Activated CD8-positive, alpha-beta memory T cell treated with anti-CD3 and anti-CD28 coated beads, Interleukin-2, amount 50 U/mL, for 4 hours (primary cell): Measurements from ENCODE around the gene MYO3B.
"Not testable (repeated sequence)": the region's sequence is repeated elsewhere in the genome, so short reads cannot be mapped to it uniquely, and the experiment has no call there.

Experiments used
- DNase-seq: peaks from one replicate; pipeline ENCODE4 v3.0.0-alpha.2; 2020

Gene MYO3B

GRCh38 chr2:170674282-170674681, 496.3 kb downstream of the MYO3B start:
- DNase-seq = not testable (repeated sequence)

DNA sequence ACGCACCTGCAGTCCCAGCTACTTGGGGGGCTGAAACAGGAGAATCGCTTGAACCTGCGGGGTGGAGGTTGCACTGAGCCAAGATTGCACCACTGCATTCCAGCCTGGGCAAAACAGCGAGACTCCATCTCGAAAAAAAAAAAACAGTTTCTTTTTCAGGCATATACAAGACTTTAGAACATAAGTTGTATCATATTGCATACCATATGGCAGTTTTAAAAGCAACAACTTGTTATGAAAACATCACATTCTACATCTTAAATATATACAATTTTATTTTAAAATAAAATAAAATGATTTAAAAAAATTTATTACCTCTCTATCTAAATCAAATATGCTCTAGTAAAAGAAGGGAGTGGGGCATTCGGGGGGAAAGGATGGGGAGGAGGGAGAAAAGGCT, 497.8 kb downstream of the MYO3B start:
- no peak for DNase-seq

- DNase-seq = no peak
Observed at GRCh38 chr2:170679607-170680079, 501.7 kb downstream of the MYO3B start.

DNA sequence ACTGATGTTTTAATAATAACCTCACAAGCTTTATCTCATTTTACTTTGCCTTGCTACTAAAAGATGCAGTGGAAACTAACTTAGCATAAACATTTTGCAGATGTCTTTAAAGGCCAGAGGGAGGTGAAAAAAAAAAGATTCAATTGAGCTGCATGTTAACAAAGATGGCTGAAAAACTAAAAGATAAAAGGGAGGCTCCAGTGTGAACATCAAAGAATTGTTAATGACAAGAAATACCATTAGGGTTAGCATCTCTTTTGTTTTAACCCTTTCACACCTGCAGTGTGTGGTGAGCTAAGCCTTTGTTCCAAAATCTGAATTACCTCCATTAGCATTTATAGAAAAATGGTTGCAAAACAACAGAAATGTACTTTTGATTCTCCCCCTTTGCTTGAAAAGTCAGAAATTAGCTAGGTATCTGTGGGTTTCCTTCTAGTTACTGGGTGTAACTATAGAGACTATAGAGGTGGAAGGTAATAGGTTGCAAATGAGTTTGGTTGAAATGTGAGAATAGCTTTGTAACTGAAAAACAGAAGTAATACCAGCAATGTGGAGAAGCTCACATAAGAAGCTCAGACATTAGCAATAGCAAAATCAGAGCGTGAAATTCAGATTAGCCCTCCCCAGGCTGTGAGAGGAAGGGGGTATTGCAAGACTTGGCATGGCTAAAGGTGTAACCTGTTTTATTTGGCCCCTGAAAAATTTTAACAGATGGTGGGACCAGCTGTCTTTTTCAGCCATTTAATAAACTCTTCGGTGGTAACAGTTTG, 502.4 kb downstream of the MYO3B start:
- DNase-seq = no peak

GRCh38 chr2:170681311-170681710, 503.4 kb downstream of the MYO3B start:
- DNase-seq = no peak

- DNase-seq = no peak
Observed at GRCh38 chr2:170685591-170685990, 507.6 kb downstream of the MYO3B start.

GRCh38 chr2:170689481-170689880, 511.5 kb downstream of the MYO3B start:
- no peak for DNase-seq

DNA sequence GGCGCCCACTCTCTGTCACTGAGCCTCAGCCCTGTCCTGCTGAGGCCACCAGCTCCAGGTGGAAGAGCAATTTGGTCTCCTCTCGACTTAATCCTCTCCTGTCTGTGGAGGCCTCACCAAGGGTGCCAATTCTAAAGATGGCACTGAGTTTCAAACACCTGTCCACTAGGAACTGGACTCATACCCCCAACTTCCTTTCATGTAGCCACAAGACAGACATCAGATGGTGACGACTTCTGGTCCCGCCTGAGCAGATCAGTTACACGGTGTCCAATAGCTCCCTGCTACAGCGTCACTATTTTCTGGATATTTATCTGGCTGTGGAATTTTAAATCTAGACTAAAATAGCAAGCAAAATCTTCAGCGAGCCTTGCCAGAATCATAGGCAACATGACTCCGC, 512.7 kb downstream of the MYO3B start:
- no peak for DNase-seq

DNA sequence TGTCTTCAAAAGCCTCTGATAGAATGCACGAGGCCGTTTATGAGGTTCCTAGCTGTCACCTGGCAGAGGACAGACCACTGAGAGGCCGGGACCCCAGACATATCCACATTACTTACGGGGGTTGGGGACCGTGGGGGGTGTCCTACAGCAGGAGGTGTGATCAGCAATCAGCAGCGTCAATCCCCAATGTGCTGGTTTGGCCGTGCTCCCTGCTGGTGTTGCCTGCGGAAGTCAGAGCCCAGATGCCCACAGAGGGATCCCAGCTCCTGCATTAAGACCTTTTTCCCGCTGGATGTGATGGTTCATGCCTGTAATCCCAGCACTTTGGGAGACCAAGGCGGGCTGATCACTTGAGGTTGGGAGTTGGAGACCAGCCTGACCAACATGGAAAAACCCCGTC, 516.4 kb downstream of the MYO3B start:
- no peak for DNase-seq

- DNase-seq = no peak
Observed at GRCh38 chr2:170695521-170696410, 517.8 kb downstream of the MYO3B start.

DNA sequence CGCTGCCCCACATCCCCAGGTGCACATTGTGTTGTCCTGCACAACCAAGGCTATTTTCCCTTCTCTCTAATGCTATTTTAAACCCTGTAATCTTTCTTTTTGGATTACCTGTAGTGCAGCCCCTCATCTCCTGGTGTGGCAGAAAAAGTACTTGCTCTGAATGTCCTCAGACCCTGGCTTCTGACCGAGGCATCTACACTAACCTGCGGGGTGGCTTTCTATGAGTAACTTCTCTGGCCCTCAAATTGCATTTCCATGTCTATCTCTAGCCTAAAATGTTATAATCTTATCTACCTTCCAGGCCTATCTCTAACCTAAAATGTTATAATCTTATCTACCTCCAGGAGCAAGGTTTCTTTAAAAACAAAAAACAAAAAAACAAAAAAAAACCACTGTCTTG, 519.0 kb downstream of the MYO3B start:
- no peak for DNase-seq

- DNase-seq = no peak
Observed at GRCh38 chr2:170701011-170701410, 523.1 kb downstream of the MYO3B start.

GRCh38 chr2:170703776-170704476, 526.0 kb downstream of the MYO3B start:
- no peak for DNase-seq
